GM21367 (cell line): ENCODE data around the gene AFTPH.

Source experiments
- ATAC-seq: cut with Tn5 transposase; IDR thresholded peaks from one replicate; pipeline ENCODE4 v1.9.1; 2021; ENCODE audit not compliant: unreplicated experiment

Gene AFTPH

DNA sequence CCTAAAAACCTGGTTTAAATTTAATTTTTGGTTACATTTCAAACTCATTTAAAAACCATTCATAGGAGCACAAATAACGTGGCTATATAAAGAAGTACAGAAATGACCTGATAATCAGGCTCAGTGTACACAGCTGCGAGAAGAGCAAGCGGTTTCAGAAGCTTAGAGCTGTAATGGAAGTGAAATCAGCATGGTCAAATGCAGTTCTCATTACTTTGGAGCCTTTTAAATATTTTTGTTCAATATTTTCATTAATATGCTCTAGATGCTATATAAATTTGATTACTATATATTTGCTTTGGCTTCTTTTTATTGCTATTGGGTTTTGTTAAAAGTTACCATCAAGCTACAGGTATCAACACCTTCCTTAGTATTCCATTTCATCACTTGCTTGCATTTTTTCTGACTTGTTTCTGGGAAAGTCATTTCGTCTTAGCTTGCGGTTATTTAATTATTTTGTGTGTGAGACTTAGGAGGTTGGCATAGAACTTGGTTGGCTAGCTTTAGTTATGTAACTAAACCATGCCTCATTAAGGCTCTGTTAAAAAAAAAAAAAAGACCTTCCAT is 58.7 kb downstream of the AFTPH start:
- ATAC-seq, result peak; percentile 91

DNA sequence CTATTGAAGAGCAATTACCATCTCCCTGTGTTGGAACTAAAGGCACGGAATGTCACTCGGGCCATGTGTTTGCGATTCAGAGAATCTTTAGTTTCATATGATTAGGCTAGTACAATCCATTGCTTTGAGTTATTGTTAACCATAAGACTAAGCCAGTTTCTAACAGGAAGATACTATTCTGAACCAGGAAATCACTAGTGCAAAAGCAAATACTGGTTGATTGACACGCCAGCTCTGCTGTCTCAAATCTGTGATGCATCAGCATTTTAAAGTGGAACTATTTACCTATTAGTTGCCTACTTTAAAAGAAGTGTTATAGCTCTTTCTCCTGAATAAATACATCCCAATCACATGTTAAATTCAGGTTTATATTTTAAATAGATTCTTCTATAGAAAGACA is 61.9 kb downstream of the AFTPH start:
- no peak for ATAC-seq

DNA sequence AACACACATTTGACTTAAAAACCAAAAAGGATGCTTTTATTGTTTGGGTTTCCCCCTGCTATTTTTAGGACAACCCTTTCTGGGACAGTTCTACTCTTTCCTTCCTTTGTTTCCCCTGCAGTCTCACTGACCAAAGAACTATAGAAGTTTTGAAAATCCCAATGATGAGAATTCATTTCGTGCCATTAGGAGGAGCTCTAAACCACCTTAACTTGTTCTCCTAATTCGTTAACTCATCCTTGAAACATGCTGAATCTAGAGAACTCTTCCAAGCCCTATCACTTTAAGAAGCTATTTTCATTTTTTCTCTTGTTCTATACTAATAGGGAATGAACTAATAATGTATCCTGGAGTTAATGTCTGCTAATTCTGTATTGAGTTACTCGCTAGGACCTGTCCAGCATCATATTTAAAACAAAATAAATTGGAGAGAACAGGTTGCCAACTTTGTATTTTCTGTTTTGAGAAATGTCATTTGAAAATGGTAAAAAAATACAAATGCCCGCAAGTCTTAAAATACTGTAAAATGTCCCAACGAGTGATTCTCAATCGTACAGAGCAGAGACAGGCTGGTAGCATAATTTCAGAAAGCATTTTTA is 62.9 kb downstream of the AFTPH start:
- no peak for ATAC-seq

- ATAC-seq, result no peak
Observed at GRCh38 chr2:64587561-64587960, 63.4 kb downstream of the AFTPH start.

DNA sequence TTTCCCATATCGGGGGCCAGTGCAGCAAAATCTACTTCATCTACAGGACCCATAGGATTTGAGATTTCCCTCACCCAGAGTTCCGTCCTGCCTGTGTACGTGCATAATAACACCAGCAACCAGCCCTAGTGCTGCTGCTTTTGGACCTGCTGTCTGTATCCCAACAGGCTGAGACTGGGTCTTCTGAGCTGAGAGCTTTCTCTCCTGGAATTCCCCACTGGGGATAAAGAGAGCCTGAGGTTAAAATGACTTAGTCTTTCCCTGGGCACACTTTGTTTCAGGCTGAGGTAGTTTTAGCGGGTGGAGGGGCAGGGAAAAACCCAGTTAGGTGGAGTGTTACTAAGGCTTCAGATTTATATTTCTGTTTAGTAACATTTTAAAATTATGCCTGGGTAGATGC is 67.1 kb downstream of the AFTPH start:
- no peak for ATAC-seq

GRCh38 chr2:64593035-64593655 is 69.0 kb downstream of the AFTPH start:
- no peak for ATAC-seq

DNA sequence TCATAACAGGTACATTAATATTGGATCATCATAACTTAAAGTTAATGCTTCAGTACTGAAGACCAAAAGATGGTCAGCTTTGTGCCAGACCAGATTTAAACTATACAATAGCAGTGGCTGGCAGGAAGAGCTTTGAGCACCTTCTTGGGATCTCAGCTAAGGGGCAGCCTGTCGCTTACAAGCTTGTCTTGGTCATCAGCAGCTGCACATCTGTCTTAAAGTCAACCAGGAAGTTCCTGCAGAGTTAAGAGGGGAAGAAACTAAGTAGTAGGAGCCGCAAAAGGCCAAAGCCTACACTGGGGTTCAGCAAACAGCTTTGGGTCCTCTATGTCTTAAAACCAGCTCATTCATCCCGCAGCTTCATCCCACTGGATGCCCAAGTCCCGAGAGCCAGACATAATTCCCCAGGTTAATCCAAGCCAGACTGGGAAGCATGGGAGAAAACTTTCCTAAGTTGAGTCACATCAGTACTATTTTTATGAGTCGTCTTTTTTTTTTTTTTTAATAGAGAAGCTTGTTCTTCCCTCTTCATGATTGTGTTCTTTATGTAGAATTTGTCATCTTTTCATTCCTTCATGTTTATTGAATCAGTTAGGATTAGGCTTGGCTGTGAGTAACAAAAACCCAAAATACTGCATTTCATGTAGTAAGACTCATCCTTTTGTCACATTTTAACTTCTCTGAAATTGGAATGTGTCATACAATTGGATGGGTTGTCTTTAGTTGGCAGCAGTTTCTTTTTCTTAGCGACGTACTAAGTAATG is 70.3 kb downstream of the AFTPH start:
- ATAC-seq, result no peak

GRCh38 chr2:64595397-64596176 is 71.5 kb downstream of the AFTPH start:
- no peak for ATAC-seq

- no peak for ATAC-seq
Observed at GRCh38 chr2:64598226-64598625, 74.1 kb downstream of the AFTPH start.

- ATAC-seq, result no peak
Observed at GRCh38 chr2:64599469-64599868, 75.3 kb downstream of the AFTPH start.

DNA sequence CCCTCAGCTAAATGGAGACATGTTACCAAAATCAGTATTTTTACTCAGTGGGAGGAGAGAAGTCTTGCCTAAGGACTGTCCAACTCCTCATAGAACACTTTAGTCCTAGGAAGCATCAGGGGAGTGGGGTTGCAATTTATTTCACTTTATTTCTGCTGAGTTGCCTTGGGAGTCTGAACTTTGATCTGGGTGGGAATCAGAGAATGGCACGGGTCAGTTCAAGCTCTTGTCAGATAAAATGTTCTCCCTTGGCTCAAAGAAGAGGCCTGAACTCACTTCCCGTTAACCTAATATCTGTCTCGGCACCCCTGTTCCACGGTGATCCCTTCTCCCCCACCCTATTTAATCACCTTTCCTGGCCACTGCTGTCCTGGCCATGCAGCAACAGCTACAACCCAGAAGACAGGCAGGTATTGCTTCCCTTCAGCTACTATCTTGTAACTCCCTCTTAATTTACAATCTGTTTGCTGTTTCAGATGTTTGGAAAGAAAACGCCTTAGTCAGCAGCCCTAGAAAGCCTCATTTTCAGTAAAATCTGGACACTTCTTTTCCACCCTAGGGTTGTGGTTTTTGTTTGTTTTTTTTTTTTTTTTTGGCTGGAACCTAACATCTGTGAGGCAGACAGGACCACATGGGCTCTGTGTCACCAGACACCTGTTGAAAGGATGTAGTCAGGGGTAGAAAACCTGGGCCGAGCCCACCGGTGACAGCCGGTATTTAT is 77.1 kb downstream of the AFTPH start:
- ATAC-seq, result no peak

DNA sequence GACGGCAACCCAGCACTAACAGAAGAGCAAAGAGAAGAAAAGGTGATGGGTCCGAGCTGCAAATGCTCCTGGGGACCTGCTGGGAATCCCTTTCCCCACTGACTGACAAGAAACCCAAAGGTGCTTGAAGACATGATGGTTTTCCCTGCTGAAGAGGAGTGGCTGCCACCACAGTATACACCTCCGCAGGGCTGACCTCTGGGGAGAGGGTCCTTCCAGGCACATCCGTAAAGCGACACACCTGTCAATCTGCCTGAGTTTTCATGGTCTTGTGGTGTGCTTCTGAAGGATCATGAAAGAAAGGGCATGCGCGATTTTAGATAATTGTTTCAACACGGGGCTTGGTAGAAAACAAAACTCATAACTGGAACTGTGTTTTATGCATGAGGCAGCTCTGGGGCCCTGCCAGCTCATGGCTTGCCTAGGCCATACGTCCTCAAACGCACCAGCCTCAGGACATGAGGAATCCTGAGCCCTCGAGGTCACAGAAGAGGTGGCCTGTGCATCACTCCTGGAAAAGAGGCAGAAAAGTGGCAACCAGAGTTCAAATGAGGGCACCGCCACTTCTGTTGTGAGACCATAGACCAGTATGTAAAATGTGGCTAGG is 77.8 kb downstream of the AFTPH start:
- ATAC-seq, result no peak

DNA sequence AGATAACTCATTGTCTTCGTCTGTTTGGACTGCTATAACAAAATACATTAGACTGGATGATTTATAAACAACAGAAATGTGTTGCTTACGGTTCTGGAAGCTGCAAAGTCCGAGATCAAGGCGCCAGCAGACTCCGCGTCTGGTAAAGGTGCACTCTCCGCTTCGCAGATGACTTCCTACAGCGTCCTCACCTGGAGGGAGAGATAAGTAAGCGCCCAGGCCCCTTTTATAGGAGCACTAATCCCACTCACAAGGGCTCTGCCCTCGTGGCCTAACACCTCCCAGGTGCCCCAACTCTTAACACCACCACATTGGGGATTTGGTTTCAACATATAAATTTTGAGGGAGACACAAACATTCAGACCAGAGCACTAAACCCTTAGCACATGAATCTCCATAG is 78.3 kb downstream of the AFTPH start:
- ATAC-seq, result no peak

DNA sequence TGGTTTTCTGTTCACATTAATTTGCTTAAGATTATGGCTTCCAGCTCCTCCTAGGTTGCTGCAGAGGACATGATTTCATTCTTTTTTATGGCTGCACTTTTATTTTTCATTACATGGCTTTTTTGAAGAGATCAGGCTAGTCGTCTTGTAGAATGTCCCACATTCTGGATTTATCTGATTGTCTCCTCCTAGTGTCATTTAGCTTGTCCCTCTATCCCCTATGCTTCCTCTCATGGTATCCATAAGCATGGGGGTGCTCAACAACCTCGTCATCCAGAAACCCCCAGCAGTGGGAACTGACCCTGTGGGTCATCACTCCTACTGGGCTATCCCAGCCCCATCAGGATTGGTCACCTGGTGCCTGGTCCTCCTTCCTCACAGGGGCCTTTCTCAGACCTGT is 80.0 kb downstream of the AFTPH start:
- ATAC-seq, result no peak

- no peak for ATAC-seq
Observed at GRCh38 chr2:64605026-64605471, 80.9 kb downstream of the AFTPH start.

DNA sequence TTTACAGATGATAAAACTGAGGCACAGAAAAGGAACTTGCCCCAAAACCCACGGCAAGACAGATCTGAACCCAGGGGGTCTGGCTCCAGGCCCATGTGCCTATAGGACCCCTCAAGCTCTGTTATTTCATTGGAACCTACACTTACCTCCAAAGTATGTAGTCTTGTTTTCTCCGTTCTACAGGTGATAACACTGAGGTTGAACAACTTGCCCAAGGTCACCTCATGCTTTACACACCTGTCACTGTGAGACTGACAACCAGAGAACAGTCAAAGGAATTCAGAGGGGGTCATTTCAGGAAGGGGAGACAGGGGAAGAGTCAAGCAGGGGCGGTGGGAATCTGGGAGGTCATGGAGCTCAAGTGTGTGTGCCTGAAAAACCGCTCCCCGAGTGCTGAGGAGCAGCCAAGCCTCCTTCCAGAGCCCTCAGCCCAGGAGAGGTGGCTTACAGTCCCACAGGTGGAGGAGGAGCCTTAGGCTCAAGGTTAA is 81.9 kb downstream of the AFTPH start:
- ATAC-seq, result no peak

GRCh38 chr2:64606479-64607363 is 82.6 kb downstream of the AFTPH start:
- ATAC-seq, result peak; percentile 87

DNA sequence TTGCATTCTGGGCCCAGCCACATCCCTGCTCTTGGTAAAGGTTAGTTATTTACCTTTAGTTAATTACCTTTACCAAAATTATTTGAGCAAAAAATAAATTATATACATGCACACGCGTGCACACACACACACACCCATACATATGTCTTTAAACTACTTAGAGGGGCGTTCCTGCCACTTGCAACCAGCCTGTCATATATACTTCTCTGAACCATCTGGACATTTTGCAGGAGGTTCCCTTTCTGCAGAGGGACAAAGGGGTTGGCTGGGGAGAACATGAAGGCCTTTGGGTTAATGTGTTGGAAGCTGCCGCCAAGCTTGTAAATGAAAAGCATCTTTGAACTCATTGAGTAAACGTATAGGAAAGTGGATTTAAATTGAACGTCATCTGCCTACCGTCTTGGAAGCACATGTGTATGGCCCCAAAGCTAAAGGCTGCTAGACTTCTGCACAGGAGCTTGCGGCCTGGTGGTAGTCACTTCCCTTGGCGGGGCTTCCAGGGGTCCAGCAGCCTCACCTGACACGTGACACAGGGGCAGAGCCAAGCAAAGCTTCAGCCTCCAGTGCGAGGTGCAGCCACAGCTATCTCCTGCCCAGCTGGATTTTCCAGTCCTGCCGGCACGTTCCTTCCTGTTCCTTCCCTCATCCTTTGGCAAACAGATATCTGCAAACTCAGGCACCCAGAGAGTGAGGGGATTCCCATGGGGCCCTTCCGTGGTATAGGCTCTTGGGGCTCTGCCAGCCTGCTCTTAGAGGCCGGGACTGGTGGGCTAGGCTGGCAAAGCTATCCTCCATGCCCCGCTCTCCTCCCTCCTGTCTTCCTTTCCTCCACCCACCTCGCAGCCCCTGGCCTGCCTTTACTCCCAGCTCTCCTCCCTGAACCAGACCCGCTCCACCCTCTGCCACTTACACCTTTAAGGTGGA is 83.5 kb downstream of the AFTPH start:
- ATAC-seq, result no peak
